NB4 (cell line): Measurements from ENCODE around the gene KPNB1.

Experiments
- POLR2A ChIP-seq: IDR thresholded peaks from 2 replicates; pipeline ENCODE4 v1.6.1; 2011; ENCODE audit warnings: mild to moderate bottlenecking; ENCODE audit not compliant: insufficient read length; ENCODE audit errors: extremely low read depth
- TF ChIP-seq, protein P1 (sequence below): IDR thresholded peaks from one replicate; pipeline ENCODE4 v1.5.1; 2012; ENCODE audit warnings: low read depth, low read length

DNA sequence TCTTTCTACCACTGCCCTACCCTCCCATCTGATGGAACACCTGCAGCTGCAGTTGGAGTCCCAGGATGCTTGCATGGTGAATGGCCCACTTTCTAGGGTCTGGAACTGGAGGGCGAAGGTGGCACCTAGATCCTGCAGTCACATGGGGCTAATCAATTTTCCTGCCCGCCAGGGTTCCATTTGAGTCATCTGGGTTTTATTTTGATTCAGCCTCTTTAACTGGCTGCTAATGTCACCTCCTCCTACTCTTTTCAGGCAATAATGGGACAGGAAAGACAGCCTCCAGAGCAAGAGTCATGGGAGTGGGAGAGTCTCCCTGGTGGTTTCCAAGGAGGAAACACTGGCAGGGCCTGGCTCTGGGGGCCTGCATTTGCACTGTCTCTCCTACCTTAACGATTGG lies 40.4 kb downstream of the KPNB1 start:
- TF ChIP-seq, protein P1, sequence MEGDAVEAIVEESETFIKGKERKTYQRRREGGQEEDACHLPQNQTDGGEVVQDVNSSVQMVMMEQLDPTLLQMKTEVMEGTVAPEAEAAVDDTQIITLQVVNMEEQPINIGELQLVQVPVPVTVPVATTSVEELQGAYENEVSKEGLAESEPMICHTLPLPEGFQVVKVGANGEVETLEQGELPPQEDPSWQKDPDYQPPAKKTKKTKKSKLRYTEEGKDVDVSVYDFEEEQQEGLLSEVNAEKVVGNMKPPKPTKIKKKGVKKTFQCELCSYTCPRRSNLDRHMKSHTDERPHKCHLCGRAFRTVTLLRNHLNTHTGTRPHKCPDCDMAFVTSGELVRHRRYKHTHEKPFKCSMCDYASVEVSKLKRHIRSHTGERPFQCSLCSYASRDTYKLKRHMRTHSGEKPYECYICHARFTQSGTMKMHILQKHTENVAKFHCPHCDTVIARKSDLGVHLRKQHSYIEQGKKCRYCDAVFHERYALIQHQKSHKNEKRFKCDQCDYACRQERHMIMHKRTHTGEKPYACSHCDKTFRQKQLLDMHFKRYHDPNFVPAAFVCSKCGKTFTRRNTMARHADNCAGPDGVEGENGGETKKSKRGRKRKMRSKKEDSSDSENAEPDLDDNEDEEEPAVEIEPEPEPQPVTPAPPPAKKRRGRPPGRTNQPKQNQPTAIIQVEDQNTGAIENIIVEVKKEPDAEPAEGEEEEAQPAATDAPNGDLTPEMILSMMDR = no peak
- TF ChIP-seq POLR2A = no peak
